Upper lobe of left lung (tissue), 6 donors: Measurements from ENCODE around the gene CCK. TPM values are rescaled to one million over a fixed set of nuclear protein-coding genes. Genes with fewer than 3 reads are reported as not detected.

ENCODE experiments used
- ATAC-seq, 2 donors: fragments of 200-7000 bp; cut with Tn5 transposase; one replicate each; pipeline ENCODE4 v1.9.1; 2022; ENCODE audit warnings: mild to moderate bottlenecking in 2 of 2, moderate library complexity in 2 of 2; ENCODE audit not compliant: low FRiP score in 2 of 2
- DNase-seq, 2 donors: peaks; one replicate each; pipeline ENCODE4 v3.0.0-alpha.2; 2019 to 2020
- H3K27ac ChIP-seq, 4 donors: fragments of 200-600 bp; sonication (generic); one replicate each; pipeline ENCODE4 v1.5.1; 2016 to 2019
- H3K27me3 ChIP-seq, 4 donors: fragments of 200-600 bp; sonication (generic); one replicate each; pipeline ENCODE4 v1.5.1; 2017 to 2019
- H3K36me3 ChIP-seq, 4 donors: fragments of 200-600 bp; sonication (generic); one replicate each; pipeline ENCODE4 v1.5.1; 2016 to 2019
- H3K4me1 ChIP-seq, 4 donors: fragments of 200-600 bp; sonication (generic); one replicate each; pipeline ENCODE4 v1.5.1; 2018 to 2019
- H3K4me3 ChIP-seq, 4 donors: fragments of 200-600 bp; sonication (generic); one replicate each; pipeline ENCODE4 v1.5.1; 2017 to 2019; ENCODE audit warnings: mild to moderate bottlenecking in 2 of 4, moderate library complexity in 1 of 4
- H3K9me3 ChIP-seq, 4 donors: fragments of 200-600 bp; sonication (generic); one replicate each; pipeline ENCODE4 v1.5.1; 2018 to 2019
- CTCF ChIP-seq, 6 experiments: fragments of 450-650 bp in 4 of 6; fragments of 200-600 bp in 2 of 6; sonication (generic) in 2 of 6; IDR thresholded peaks; one replicate each; pipeline ENCODE4 v1.5.1; 2016 to 2019; ENCODE audit warnings: antibody characterized with exemption in 6 of 6
- EP300 ChIP-seq, 4 donors: sonication (generic); formaldehyde crosslinking; IDR thresholded peaks; one replicate each; pipeline ENCODE4 v1.5.1; 2017; ENCODE audit warnings: antibody characterized with exemption in 4 of 4, control low read depth in 2 of 4
- POLR2A ChIP-seq, 4 donors: fragments of 450-650 bp; IDR thresholded peaks; one replicate each; pipeline ENCODE4 v1.5.1; 2016 to 2017; ENCODE audit warnings: antibody characterized with exemption in 4 of 4, mild to moderate bottlenecking in 2 of 4
- POLR2AphosphoS5 ChIP-seq, 2 donors: sonication (generic); formaldehyde crosslinking; IDR thresholded peaks; one replicate each; pipeline ENCODE4 v1.5.1; 2017; ENCODE audit warnings: antibody characterized with exemption in 2 of 2
- WGBS, 2 donors: methylation state at CpG; one replicate each; pipeline ENCODE4 v1.1.5; 2017 to 2018; 5-methylcytosine and 5-hydroxymethylcytosine counted together
- total RNA-seq, 6 donors: library from RNA; depleted of rRNA in 4 of 6; stranded (reverse); fragments of >200 nt in 4 of 6; gene quantifications; one replicate each; pipeline versions ENCODE4 v1.1.0 to v1.2.1, GENCODE V29; 2016 to 2021
- donor health status: DM: no; HTN: no; CAD: no; lungs with moderate emphysema.
- donor health status: DM: no; HTN: yes; CAD: no; lungs with severe emphysema.

CCK gene, protein sequence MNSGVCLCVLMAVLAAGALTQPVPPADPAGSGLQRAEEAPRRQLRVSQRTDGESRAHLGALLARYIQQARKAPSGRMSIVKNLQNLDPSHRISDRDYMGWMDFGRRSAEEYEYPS
- total RNA-seq, result 1 to 10 TPM in 3 of 6 donors, not detected in 3; 2.0 to 7.3 (median 3.3) TPM

DNA sequence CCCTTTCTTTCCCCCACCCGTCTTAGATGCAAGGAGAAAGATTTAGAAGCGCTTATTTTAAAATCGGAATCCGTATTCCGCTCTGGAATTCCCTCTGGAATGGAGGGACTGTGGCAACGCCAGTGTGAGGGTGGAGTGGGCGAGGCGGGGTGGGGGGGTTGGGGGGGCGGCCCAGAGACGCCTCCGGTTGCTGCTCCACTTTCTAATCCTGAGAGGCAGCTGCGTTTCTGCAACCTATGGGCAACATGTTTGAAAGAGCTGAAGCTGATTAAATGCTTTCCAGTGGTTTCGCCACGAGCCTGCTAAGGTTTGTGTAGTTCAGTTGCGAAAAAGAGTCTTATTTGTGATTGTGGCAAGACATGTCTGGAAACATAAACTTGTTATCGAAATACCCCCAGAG lies at the start of gene CCK:
Gene CCK (minus strand): TSS at position 101 of the 400 bp plus-strand sequence. CDS start 2,555 bp downstream, outside the sequence.
- H3K27ac ChIP-seq, result no peak within 1 kb of the TSS
- 48 to 50% methylated on average over 15 to 16 of the region's 16 CpGs for WGBS, 2 donors
- DNase-seq, result no peak
- H3K9me3 ChIP-seq, result no peaks in the 10 kb centered on the region
- TF ChIP-seq POLR2A (IDR thresholded peaks at IDR 0.05) (no peak), POLR2AphosphoS5 (IDR thresholded peaks at IDR 0.05) (no peak), EP300 (IDR thresholded peaks at IDR 0.05) (no peak), CTCF (IDR thresholded peaks at IDR 0.05) (no peak)
- no peak within 1 kb of the TSS for H3K4me3 ChIP-seq
- H3K4me1 ChIP-seq, result peaks cover 8 to 28% (median 14%) of the 10 kb centered on the region in 4 donors
- peaks cover 0 to 30% (median 11%) of the 10 kb centered on the region in 4 donors for H3K27me3 ChIP-seq
- H3K36me3 ChIP-seq, result no peaks in the 10 kb centered on the region
- no peak for ATAC-seq

DNA sequence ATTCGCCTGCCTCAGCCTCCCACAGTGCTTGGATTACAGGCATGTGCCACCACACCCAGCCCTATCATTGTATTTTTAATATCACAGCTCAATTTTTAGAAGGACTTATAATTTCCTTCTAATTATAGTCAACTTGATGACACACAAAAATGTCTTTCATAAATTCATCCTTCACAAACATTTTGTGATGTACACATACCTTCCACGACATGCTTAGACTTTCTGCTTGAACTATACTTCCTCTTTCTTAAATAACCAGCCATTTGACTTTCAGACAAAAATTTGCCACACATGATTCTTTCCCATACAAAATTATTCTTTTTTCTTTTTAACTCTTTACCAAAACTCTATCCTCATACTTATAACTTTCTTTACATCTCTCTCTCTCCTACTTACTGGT lies 48.4 kb upstream of the CCK start:
- Histone ChIP-seq H3K4me3 (no peak overlapping the region), H3K9me3 (peaks cover 3 to 34% (median 25%) of the 10 kb centered on the region in 4 donors), H3K4me1 (no peaks in the 10 kb centered on the region), H3K27me3 (no peaks in the 10 kb centered on the region), H3K36me3 (no peaks in the 10 kb centered on the region), H3K27ac (no peak overlapping the region)
- 53% methylated on average over 2 of the region's 2 CpGs for WGBS, 2 donors
- ATAC-seq (no peak), DNase-seq (no peak)
- TF ChIP-seq EP300 (IDR thresholded peaks at IDR 0.05) (no peak), POLR2AphosphoS5 (IDR thresholded peaks at IDR 0.05) (no peak), CTCF (IDR thresholded peaks at IDR 0.05) (no peak), POLR2A (IDR thresholded peaks at IDR 0.05) (no peak)

DNA sequence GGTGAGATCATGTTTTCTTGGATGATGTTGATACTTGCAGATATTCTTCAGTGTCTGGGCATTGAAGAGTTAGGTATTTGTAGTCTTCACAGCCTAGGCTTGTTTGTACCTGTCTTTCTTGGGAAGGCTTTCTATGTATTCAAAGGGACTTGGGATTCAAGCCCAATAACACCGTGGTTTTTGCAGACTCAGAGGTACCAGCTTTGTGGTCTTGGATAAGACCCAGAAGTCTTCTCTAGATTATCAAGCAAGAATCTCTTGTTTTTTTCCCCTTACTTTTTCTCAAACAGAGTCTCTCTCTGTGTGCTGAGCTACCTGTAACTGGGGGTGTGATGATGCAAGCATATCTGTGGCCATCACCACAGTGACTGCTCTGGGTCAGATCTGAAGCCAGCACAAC lies 42.7 kb upstream of the CCK start:
- Histone ChIP-seq H3K27me3 (no peaks in the 10 kb centered on the region), H3K9me3 (no peaks in the 10 kb centered on the region), H3K36me3 (no peaks in the 10 kb centered on the region), H3K27ac (no peak overlapping the region), H3K4me3 (no peak overlapping the region), H3K4me1 (no peaks in the 10 kb centered on the region)
- DNase-seq (no peak), ATAC-seq (no peak)
- 73 to 83% methylated on average over 1 of the region's 1 CpG for WGBS, 2 donors
- TF ChIP-seq CTCF (IDR thresholded peaks at IDR 0.05) (no peak), POLR2A (IDR thresholded peaks at IDR 0.05) (no peak), EP300 (IDR thresholded peaks at IDR 0.05) (no peak), POLR2AphosphoS5 (IDR thresholded peaks at IDR 0.05) (no peak)

GRCh38 chr3:42306499-42306898 lies 40.5 kb upstream of the CCK start:
- Histone ChIP-seq H3K36me3 (no peaks in the 10 kb centered on the region), H3K9me3 (no peaks in the 10 kb centered on the region), H3K27ac (no peak overlapping the region), H3K4me1 (no peaks in the 10 kb centered on the region), H3K27me3 (no peaks in the 10 kb centered on the region), H3K4me3 (no peak overlapping the region)
- WGBS, 2 donors, result 55 to 69% methylated on average over 2 of the region's 2 CpGs
- no peak for ATAC-seq
- no peak for TF ChIP-seq EP300 (IDR thresholded peaks at IDR 0.05)
- DNase-seq, result no peak

GRCh38 chr3:42302924-42303634 lies 37.1 kb upstream of the CCK start:
- Histone ChIP-seq H3K27me3 (no peaks in the 10 kb centered on the region), H3K9me3 (no peaks in the 10 kb centered on the region), H3K36me3 (no peaks in the 10 kb centered on the region), H3K4me3 (no peak overlapping the region), H3K27ac (no peak overlapping the region), H3K4me1 (no peaks in the 10 kb centered on the region)
- no peak for TF ChIP-seq EP300 (IDR thresholded peaks at IDR 0.05)
- 36 to 42% methylated on average over 3 of the region's 3 CpGs for WGBS, 2 donors
- DNase-seq (no peak), ATAC-seq (no peak)
